Measurements from ENCODE around the gene FAM131A.

The FAM131A gene

GRCh38 chr3:184379358-184380184 lies 42.2 kb downstream of the FAM131A start, which contains the start of gene CHRD:
Gene CHRD (plus strand): TSS chr3:184380054. CDS start chr3:184380319, 265 bp downstream.
- DNase-seq: peak; percentile 52

- peak; percentile 72 for DNase-seq
These were observed 42.8 kb downstream of the FAM131A start for GRCh38 chr3:184380185-184380626.

- peak; percentile 42 for DNase-seq
These were observed 43.3 kb downstream of the FAM131A start for GRCh38 chr3:184380627-184381260.

GRCh38 chr3:184381261-184382224 lies 44.1 kb downstream of the FAM131A start:
- DNase-seq: no peak

GRCh38 chr3:184382326-184383032 lies 45.1 kb downstream of the FAM131A start:
- DNase-seq: no peak

- peak; percentile 5 for DNase-seq
These were observed 45.8 kb downstream of the FAM131A start for GRCh38 chr3:184383033-184383740.

GRCh38 chr3:184384342-184384741 lies 46.9 kb downstream of the FAM131A start:
- DNase-seq: no peak

GRCh38 chr3:184384856-184385422 lies 47.5 kb downstream of the FAM131A start:
- no peak for DNase-seq

- no peak for DNase-seq
These were observed 48.8 kb downstream of the FAM131A start for GRCh38 chr3:184386047-184386806.

GRCh38 chr3:184387174-184387714 lies 49.8 kb downstream of the FAM131A start:
- DNase-seq: no peak

- no peak for DNase-seq
These were observed 51.0 kb downstream of the FAM131A start for GRCh38 chr3:184388164-184388935.

GRCh38 chr3:184388936-184389230 lies 51.5 kb downstream of the FAM131A start:
- DNase-seq: no peak

- no peak for DNase-seq
These were observed 52.0 kb downstream of the FAM131A start for GRCh38 chr3:184389384-184389783.

- no peak for DNase-seq
These were observed 52.6 kb downstream of the FAM131A start for GRCh38 chr3:184389935-184390528.

- DNase-seq: no peak
These were observed 53.9 kb downstream of the FAM131A start for GRCh38 chr3:184391266-184391665.

GRCh38 chr3:184395320-184395660 lies 57.9 kb downstream of the FAM131A start:
- DNase-seq: peak; percentile 89

Measured in DMS53 (cell line).